IMR-90 (cell line): ENCODE measurements around the gene FCRLB. TPM values are rescaled to one million over a fixed set of nuclear protein-coding genes. Genes with fewer than 3 reads are reported as not detected.

ENCODE experiments used
- ATAC-seq: fragments of 200-7000 bp; cut with Tn5 transposase; 2 replicates; pipeline ENCODE4 v1.9.1; 2020; ENCODE audit warnings: low read depth, mild to moderate bottlenecking, moderate library complexity
- BruUV-seq: library from RNA; stranded (reverse); fragments of 400-500 nt; replicated peaks from 2 replicates; lab custom pipeline; 2021; lab: Mats Ljungman, UMichigan
- CTCF ChIA-PET: fragments of 300-600 bp; formaldehyde crosslinking; extraction: SDS; loops from one replicate; lab custom pipeline; 2021; ENCODE audit warnings: antibody characterized with exemption; lab: Yijun Ruan, JAX
- POLR2A ChIA-PET: fragments of 300-600 bp; sonication (Branson Sonifier 250); formaldehyde crosslinking; loops from one replicate; lab custom pipeline; 2022; ENCODE audit warnings: antibody characterized with exemption; ENCODE audit not compliant: unreplicated experiment; lab: Charles Lee
- DNase-seq: peaks from one replicate; pipeline ENCODE4 v3.0.0; 2013
- H2AFZ ChIP-seq: replicated peaks from 2 replicates; pipeline ENCODE3; 2013; ENCODE audit warnings: low read length, mild to moderate bottlenecking; ENCODE audit not compliant: poor library complexity
- H2AK5ac ChIP-seq: 2 replicates; pipeline ENCODE4 v1.6.1; 2013; ENCODE audit warnings: low read depth, low read length, inconsistent platforms
- H2AK9ac ChIP-seq: replicated peaks from 2 replicates; pipeline ENCODE3; 2013; ENCODE audit warnings: mild to moderate bottlenecking, low read depth, low read length, moderate library complexity; ENCODE audit not compliant: poor library complexity
- H2BK120ac ChIP-seq: 2 replicates; pipeline ENCODE4 v1.6.1; 2013; ENCODE audit warnings: low read depth, low read length, inconsistent platforms
- H2BK15ac ChIP-seq: 3 replicates; pipeline ENCODE4 v1.6.1; 2013; ENCODE audit warnings: low read depth, low read length, inconsistent platforms
- H2BK20ac ChIP-seq: 2 replicates; pipeline ENCODE4 v1.6.1; 2013; ENCODE audit warnings: low read depth, mild to moderate bottlenecking, inconsistent platforms, low read length, moderate library complexity
- H2BK5ac ChIP-seq: 2 replicates; pipeline ENCODE4 v1.6.1; 2013; ENCODE audit warnings: mild to moderate bottlenecking, low read depth, low read length, inconsistent platforms; ENCODE audit not compliant: poor library complexity, severe bottlenecking
- H3K14ac ChIP-seq: replicated peaks from 2 replicates; pipeline ENCODE4 v1.6.1; 2013; ENCODE audit warnings: low read depth, low read length, inconsistent platforms
- H3K18ac ChIP-seq: 2 replicates; pipeline ENCODE4 v1.6.1; 2013; ENCODE audit warnings: low read depth, low read length, control low read depth
- H3K23ac ChIP-seq: 2 replicates; pipeline ENCODE4 v1.6.1; 2013; ENCODE audit warnings: low read depth, low read length, inconsistent platforms
- H3K27ac ChIP-seq: 2 replicates; pipeline ENCODE4 v1.5.1; 2013; ENCODE audit warnings: mild to moderate bottlenecking, control low read depth, low read length; ENCODE audit not compliant: insufficient read depth
- H3K27me3 ChIP-seq: 2 replicates; pipeline ENCODE4 v1.6.1; 2013; ENCODE audit warnings: low read length; ENCODE audit not compliant: control insufficient read depth, insufficient read depth
- H3K36me3 ChIP-seq: 2 replicates; pipeline ENCODE4 v1.6.1; 2013; ENCODE audit warnings: low read length, mixed read lengths; ENCODE audit not compliant: control insufficient read depth, insufficient read depth
- H3K4ac ChIP-seq: 2 replicates; pipeline ENCODE4 v1.6.1; 2013; ENCODE audit warnings: low read depth, low read length, inconsistent platforms
- H3K4me1 ChIP-seq: 2 replicates; pipeline ENCODE4 v1.6.1; 2013; ENCODE audit warnings: low read length, mixed read lengths; ENCODE audit not compliant: control insufficient read depth, insufficient read depth
- H3K4me2 ChIP-seq: 2 replicates; pipeline ENCODE4 v1.6.1; 2013; ENCODE audit warnings: low read depth, mild to moderate bottlenecking, control low read depth, low read length, moderate library complexity
- H3K4me3 ChIP-seq: 2 replicates; pipeline ENCODE4 v1.5.1; 2013; ENCODE audit warnings: low read depth, mild to moderate bottlenecking, control low read depth, low read length, moderate library complexity; ENCODE audit not compliant: insufficient read depth
- H3K56ac ChIP-seq: 2 replicates; pipeline ENCODE4 v1.6.1; 2013; ENCODE audit warnings: low read length, inconsistent platforms; ENCODE audit not compliant: insufficient read depth; ENCODE audit errors: extremely low read depth
- H3K79me1 ChIP-seq, 2 experiments: 2 replicates each; pipeline ENCODE4 v1.6.1; 2013; ENCODE audit warnings: low read length in 2 of 2, inconsistent platforms in 1 of 2, low read depth in 1 of 2
- H3K9ac ChIP-seq: 2 replicates; pipeline ENCODE4 v1.6.1; 2013; ENCODE audit warnings: low read depth, low read length, control low read depth
- H3K9me1 ChIP-seq: 2 replicates; pipeline ENCODE4 v1.6.1; 2013; ENCODE audit warnings: low read length, inconsistent platforms; ENCODE audit not compliant: insufficient read depth
- H3K9me3 ChIP-seq: 2 replicates; pipeline ENCODE4 v1.6.1; 2013; ENCODE audit warnings: low read length; ENCODE audit not compliant: control insufficient read depth, insufficient read depth
- H4K20me1 ChIP-seq: 2 replicates; pipeline ENCODE4 v1.6.1; 2013; ENCODE audit warnings: low read length, inconsistent platforms; ENCODE audit not compliant: insufficient read depth
- H4K5ac ChIP-seq: 2 replicates; pipeline ENCODE4 v1.6.1; 2013; ENCODE audit warnings: mild to moderate bottlenecking, low read depth, low read length, control low read depth
- H4K8ac ChIP-seq, 2 experiments: 2 replicates each; pipeline ENCODE4 v1.6.1; 2013; ENCODE audit warnings: low read depth in 2 of 2, low read length in 2 of 2, control low read depth in 1 of 2, inconsistent platforms in 1 of 2
- H4K91ac ChIP-seq: 2 replicates; pipeline ENCODE4 v1.6.1; 2013; ENCODE audit warnings: low read depth, low read length, inconsistent platforms; ENCODE audit not compliant: insufficient read depth
- CHD1 ChIP-seq: IDR thresholded peaks from 2 replicates; pipeline ENCODE4 v1.6.1; 2012; ENCODE audit warnings: low read depth, low read length, improper control_type of control experiment
- CTCF ChIP-seq: conservative IDR thresholded peaks from 2 replicates; pipeline ENCODE4 v1.5.1; 2012; ENCODE audit warnings: mild to moderate bottlenecking, low read depth, low read length, improper control_type of control experiment
- FOS ChIP-seq: fragments of 150-350 bp; IDR thresholded peaks from 2 replicates; pipeline ENCODE4 v1.6.1; 2016; ENCODE audit warnings: low read depth, low read length
- SMC3 ChIP-seq: fragments of 150-350 bp; IDR thresholded peaks from 2 replicates; pipeline ENCODE4 v1.6.1; 2016; ENCODE audit warnings: low read depth, mild to moderate bottlenecking, antibody characterized with exemption, low read length, moderate library complexity
- WGBS, 2 experiments: methylation state at CpG; one replicate each; pipeline versions ENCODE4 v1.1.5 to v1.1.7; 2013; ENCODE audit warnings: missing lambda C conversion rate in 2 of 2; ENCODE audit not compliant: insufficient read length in 1 of 2; ENCODE audit errors: extremely low coverage in 2 of 2; 5-methylcytosine and 5-hydroxymethylcytosine counted together
- dilution Hi-C: fragments of 300-500 bp; cut with HindIII; formaldehyde crosslinking; loops from one replicate; pipeline ENCODE4 v1.14.3; 2018; ENCODE audit warnings: low sequenced_read_pairs; ENCODE audit not compliant: unreplicated experiment
- in situ Hi-C: fragments of 300-500 bp; cut with MboI; formaldehyde crosslinking; loops from 3 replicates; pipeline ENCODE4 v1.14.3; 2019; ENCODE audit warnings: low sequenced_read_pairs, inconsistent platforms, mixed read lengths
- intact Hi-C: fragments of 100-400 bp; cut with micrococcal nuclease; formaldehyde crosslinking; loops from 2 replicates; pipeline ENCODE4 v1.10.0; 2022
- polyA plus RNA-seq, 3 experiments: library from polyadenylated mRNA; depleted of rRNA; stranded (reverse); fragments of >200 nt; gene quantifications; 2 replicates each; pipeline ENCODE4 v1.2.3, GENCODE V29; 2012; ENCODE audit warnings: low replicate concordance in 1 of 3
- total RNA-seq: library from RNA; depleted of rRNA; stranded (reverse); fragments of >200 nt; gene quantifications from 2 replicates; pipeline ENCODE4 v1.2.3, GENCODE V29; 2012

The FCRLB gene
- total and polyA plus RNA-seq, 2 of the 4 experiments (the other 2 are of a cell fraction): 0.90 to 2.2 TPM

GRCh38 chr1:161730050-161730564 lies 8.8 kb downstream of the FCRLB start:
- intact Hi-C loops: loop anchor here (10.0 kb wide), 1 partner anchor 165 kb away; no protein-coding TSS in a partner anchor
- peak overlapping the region; percentile 24 to 52; a peak in 3 of 4 replicates for H4K8ac ChIP-seq
- no peak overlapping the region for H2AK9ac ChIP-seq
- peak overlapping the region; percentile 55 for H2BK5ac ChIP-seq
- no peak for TF ChIP-seq CTCF
- no peak for TF ChIP-seq CHD1
- no peak for TF ChIP-seq SMC3
- TF ChIP-seq FOS: 0 out of 2 replicates have a peak, but pooled peaks have one; percentile 54
- no TSS peak for BruUV-seq
- dilution Hi-C loops: no loop called here
- peak overlapping the region; percentile 94; the same call in 2 of the 3 replicates for H2BK15ac ChIP-seq
- H3K27ac ChIP-seq: no peak overlapping the region; the same call in 1 of the 2 replicates
- H2BK120ac ChIP-seq: peak overlapping the region; percentile 45
- no peak overlapping the region for H3K4me3 ChIP-seq
- peak overlapping the region; percentile 63 for H3K4ac ChIP-seq
- no peak overlapping the region for H2AFZ ChIP-seq
- no peaks in the 10 kb centered on the region for H3K36me3 ChIP-seq
- POLR2A ChIA-PET: no interaction called here
- DNase-seq: peak; percentile 72
- peaks cover 4% of the 10 kb centered on the region; the same call in 1 of the 2 replicates for H3K9me1 ChIP-seq
- ATAC-seq: no peak
- H3K9ac ChIP-seq: no peak overlapping the region
- in situ Hi-C loops: loop anchor here (10.0 to 25.0 kb wide), 2 partner anchors 93 to 185 kb away; partner anchors contain the start of genes FCGR3A and FCGR3B
- no peak overlapping the region; the same call in 1 of the 2 replicates for H3K18ac ChIP-seq
- peaks cover 3% of the 10 kb centered on the region; the same call in 1 of the 2 replicates for H3K4me1 ChIP-seq
- no peaks in the 10 kb centered on the region for H3K9me3 ChIP-seq
- peaks cover 3 to 8% of the 10 kb centered on the region in 2 experiments; a peak in 1 of 4 replicates for H3K79me1 ChIP-seq
- H2AK5ac ChIP-seq: 0 out of 2 replicates have a peak overlapping the region, but pooled peaks have one; percentile 5
- WGBS, 2 experiments: no CpG with 5 or more reads among the region's 6 CpGs
- peak overlapping the region; percentile 49 for H4K91ac ChIP-seq
- H3K23ac ChIP-seq: peak overlapping the region; percentile 81; the same call in 1 of the 2 replicates
- peak overlapping the region; percentile 62; the same call in 1 of the 2 replicates for H3K14ac ChIP-seq
- H4K20me1 ChIP-seq: no peaks in the 10 kb centered on the region
- H3K56ac ChIP-seq: no peak overlapping the region
- peak overlapping the region; percentile 43; the same call in 1 of the 2 replicates for H3K4me2 ChIP-seq
- CTCF ChIA-PET: interaction anchor here (0.9 kb wide), 1 partner anchor 11 kb away, joined by 3 read pairs; no protein-coding TSS in a partner anchor
- H4K5ac ChIP-seq: no peak overlapping the region
- peak overlapping the region; percentile 76 for H2BK20ac ChIP-seq
- no peaks in the 10 kb centered on the region for H3K27me3 ChIP-seq
